NCI-H748 (cell line): Measurements from ENCODE around the gene MDFI.

Experiments
- DNase-seq: peaks from one replicate; lab custom pipeline; 2025; ENCODE audit not compliant: unreplicated experiment; lab: John Stamatoyannopoulos, UW

Gene MDFI

GRCh38 chr6:41670703-41671360 lies 32.6 kb downstream of the MDFI start:
- DNase-seq, result peak; percentile 26

- no peak for DNase-seq
Measured at GRCh38 chr6:41671376-41671775, 33.1 kb downstream of the MDFI start.

GRCh38 chr6:41672016-41672415 lies 33.7 kb downstream of the MDFI start:
- no peak for DNase-seq

DNA sequence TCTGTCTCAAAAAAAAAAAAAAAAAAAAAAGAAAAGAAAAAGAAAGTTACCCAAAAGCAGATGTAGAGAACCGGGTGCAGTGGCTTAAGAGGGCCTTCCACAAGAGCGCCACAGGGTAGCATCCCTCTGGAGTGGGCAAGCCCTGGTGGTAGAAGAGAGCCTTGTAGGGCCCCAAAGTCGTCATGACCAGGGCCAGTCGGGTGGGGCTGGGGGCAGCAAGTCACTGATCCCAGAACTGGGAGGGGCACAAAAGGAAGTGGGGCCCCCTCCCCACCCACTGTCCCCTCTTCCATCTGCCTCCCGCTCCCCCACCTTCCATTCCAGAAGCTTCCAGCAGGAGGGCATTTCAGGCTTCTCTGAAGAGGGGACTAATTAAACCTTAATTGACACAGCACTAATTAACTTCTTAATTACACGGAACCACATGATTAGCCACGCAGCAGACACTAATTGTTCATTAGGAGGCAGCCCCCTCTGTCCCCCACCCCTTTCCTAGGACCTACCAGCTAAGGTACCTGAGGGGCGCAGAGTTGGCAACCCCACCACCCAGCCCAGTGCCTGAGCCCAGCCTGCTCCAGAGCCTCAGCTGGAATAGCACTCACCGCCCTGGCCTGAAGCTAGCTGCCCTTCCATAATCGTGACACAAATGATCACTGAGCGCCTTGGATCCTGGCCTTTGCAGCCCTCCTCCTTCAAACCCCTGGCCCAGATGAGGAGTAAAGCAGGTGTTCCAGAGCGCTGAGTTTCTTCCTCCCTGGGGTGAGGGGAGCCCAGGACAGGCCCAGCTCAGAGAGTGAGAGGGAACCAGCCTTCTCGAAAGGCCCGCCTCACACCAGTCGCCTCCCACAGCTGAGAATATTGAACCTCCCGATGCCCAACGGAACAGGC lies 34.8 kb downstream of the MDFI start:
- no peak for DNase-seq

- no peak for DNase-seq
Measured at GRCh38 chr6:41673704-41674000, 35.4 kb downstream of the MDFI start.

GRCh38 chr6:41674231-41675000 lies 36.1 kb downstream of the MDFI start:
- DNase-seq, result no peak

DNA sequence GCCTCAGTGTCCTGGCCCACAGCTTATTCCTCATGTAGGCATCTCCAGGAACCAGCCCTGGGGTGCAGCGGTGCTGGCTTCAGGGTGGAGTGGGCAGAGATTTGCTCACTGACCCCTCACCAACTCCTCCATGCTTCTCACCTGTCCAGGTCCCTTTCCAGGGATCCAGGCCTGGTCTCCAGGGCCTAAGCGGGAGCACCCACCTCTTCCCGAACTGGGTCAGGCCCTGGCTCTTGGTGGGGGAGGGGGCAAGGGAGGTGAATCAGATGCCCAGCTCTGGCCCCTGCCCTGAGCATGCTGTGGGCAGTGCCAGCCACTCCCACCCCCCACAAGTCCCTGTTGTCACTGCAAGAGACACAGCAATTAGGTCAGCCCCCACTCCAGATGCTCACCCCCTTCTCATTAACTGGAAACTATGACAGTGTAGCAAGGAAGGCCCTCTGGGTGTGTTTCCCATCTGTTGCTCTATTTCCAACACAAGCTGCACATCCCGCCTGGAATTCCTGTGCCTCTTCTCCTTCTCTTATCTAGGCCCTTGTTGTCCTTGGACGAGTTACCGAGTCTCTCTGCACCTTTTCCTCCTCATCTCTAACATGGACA lies 37.0 kb downstream of the MDFI start:
- no peak for DNase-seq

DNA sequence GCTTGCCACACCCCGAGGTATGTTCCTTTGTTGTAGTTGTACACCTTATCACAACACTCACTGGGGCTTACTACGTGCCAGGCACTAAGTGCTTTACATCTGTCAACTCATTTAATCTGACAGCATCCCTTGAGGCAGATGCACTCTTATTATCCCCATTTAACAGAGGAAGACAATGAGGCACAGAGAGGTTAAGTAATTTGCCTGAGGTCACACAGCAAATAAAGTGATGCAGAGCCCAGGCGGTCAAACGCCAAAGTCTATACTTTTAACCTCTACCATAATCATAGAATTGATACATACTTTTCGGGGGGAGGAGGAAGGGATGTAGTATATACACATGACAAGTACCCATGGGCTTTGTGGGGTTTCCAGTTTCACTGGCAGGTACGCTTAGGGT lies 37.7 kb downstream of the MDFI start:
- DNase-seq, result no peak

DNA sequence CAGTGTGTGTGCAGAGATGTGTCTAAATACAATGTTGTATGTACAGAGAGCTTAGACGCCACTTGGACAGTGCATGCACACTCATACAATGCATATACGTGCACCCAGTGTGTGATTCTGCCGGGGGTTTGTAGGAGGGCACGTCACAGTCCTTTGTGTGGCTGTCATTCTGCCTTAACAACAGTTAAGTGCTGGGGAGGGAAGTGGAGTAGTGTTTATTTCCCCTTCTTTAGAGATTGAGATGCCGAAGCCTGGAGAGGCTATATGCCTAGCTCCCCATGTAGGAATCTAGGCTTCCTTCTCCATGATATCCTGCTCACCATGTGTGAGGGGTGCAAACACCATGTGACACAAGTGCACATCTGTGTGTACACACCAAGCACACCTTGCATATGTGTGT lies 38.2 kb downstream of the MDFI start:
- DNase-seq, result no peak

DNA sequence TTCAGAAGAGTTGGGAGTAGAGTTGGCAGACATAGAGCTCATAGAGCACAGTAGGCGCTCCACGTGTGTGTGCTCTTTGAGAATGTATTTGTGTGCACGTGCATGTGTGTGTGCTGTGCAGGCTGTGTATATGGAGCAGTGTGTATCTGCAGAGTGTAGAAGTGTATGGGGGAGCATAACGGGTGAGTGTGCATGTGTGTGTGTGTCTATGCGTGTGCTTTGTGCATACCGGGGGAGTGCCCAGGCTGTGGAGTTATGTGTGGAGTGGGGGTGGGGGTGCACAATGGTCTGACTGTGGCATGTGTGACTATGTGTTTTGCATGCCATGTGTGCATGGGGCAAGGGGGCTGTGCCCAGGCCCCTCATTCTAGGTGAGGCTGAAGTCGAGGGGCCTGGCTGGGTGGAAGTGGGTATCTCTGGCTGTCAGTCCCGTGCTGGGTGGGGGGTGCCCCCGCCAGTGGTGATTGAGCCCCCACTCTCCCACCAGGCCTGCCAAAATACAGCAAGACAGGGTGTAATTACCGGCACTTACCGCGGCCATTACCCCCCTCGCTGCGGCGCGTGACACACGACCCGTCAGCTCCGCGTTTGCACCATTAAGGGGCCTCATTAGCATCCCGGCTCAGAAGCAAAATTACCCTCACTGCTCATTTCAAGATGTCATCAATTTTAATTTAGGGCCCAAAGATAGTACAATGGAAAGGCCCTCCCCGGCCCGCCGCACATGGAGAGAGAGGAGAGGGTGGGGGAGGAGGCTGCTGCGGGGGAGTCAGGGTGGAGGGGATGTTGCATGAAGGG lies 39.1 kb downstream of the MDFI start:
- DNase-seq, result peak; percentile 83

GRCh38 chr6:41678511-41679084 lies 40.3 kb downstream of the MDFI start:
- no peak for DNase-seq

DNA sequence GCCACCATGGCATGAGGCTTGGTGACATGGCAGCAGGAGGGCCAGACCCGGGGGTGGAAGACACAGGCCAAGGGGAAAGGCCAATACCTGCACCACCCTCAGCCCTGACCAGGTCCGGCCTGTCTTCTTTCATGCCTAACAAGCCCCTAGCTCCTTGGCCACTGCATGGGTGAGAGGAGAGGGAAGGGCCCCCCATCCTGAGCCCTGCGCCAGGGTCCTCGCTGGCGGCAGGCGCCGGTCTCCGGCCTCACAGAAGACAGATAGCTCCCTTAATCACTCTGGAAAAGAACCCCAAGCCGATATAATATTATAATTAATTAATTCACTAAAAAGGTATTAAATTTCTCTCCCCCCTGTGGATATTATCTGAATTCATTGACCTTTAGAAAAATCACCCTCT lies 41.4 kb downstream of the MDFI start:
- DNase-seq, result no peak

DNA sequence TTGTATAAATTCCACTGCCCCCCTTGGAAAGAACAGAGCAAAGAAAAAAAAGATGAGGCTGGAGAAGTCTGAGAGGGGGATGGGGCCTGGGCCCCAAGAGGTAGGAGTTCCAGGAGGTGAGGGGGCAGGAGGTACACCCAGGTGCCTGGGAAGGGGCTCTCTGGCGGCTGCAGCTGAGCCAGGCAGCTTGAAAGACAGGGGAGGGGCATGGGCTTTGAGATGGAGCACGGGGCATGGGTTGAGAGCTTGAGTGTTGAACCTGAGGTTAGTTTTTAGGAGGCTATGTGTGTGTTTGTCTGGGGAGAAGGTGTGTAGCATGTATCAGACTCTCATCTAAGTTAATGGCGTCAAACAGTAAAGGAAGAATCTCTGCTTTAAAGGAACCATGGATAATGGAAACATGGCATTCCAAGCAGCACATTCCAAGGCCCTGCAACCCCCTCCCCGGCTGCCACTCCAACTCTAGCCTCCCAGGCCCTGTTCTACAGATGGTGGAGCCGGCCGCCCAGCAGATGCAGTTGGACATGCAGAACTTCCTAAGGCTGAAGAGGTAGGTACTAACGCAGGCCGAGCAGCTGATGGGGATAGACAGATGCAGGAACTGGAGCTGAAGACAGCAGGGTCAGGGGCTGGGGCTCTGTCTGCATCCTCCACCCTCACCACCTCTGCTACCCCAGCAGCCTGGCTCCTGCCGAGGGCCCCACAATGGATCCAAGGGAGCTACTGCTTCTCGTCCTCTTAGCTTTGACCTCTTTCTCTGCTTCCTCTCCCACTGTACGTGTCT lies 42.1 kb downstream of the MDFI start:
- no peak for DNase-seq

- DNase-seq, result peak; percentile 90
Measured at GRCh38 chr6:41682056-41682477, 43.8 kb downstream of the MDFI start.

DNA sequence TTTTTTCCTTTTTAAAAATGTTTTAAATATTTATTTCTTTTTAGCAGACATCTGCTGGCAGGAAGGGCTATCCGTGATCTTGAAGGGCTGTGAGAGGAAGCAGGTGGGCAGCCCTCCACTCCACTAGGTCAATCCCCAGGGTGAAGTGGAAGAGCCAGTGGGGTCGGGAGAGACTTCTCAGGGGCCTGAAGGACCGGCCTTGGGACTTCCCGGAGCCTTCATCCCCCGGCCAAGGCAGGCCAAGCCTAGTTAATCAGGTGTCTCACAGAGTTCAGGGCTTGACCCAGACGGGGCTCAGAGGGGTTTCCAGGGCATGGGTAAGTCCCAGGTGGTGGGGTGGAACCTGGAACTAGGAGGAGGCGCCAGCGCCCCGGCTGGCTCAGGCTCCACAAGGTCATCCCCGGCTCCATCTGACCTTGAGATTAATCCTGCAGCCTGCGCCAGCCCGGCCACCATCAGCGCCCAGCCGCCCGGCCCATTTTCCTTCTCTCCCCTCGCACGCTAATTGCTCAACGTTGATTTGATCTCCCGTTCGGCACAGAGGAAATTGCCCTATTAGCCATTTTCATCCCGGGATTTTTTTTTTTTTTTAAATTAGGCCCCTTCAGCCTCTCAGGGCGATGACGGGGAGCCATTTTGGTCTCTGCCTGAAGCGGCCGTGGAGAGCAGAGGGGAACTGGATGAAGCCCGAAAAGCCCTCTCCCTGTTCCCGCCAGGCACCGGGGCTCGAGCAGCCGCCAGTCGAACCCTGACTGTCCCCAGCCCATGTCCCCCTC lies 44.4 kb downstream of the MDFI start:
- no peak for DNase-seq

DNA sequence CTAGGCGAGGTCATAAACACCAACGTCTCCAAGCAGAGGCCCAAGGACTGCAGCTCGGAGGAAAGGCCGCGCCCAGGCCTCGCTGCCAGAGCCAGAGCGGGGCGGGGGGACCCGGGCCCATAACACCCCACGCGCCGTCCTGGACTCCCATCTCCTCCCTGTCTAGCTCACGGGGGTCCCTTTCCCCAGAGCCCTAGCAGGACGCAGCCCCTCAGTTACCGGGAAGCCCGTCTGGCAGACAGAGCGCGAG lies 44.9 kb downstream of the MDFI start:
- no peak for DNase-seq

DNA sequence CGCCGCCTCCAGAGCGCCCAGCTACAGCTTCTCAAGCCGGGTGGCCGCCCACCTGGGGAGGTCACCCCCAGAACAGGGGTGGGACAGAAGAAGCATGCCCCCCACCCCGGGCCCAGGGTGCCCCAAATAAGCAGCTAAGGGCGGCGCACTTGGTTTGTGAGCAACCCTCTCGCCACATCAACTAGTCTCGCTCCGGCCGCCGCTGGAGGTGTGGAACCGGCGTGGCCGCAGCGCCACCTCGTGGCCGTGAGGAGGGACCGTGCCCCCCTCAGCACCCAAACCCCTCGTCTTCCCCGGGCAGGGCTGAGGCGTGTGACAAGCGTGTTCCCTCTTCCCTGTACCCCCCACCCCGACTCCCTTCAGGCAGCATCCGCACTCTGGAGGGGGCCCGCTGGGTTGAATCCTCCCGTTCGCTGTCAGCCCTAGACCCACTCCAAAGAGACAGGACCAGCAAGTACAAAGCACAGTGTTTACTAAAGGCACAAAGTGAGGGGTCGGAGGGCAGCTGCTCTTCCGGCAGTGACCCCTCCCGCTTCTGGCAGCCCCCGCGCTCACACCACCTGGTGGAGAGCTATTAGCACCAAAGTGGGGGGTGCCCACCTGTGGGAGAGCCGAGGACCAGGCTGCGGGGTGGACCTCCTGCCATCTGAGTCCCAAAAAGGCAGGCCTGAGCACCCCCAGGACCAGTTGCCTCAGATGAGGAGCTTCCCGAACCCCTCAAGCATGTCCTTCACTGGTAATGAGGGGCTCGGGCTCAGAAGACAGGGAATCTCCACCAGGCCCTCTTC lies 45.4 kb downstream of the MDFI start:
- DNase-seq, result peak; percentile 80
